ENCODE data around the gene TMEM178B. TPM values are rescaled to one million over a fixed set of nuclear protein-coding genes. Genes with fewer than 3 reads are reported as not detected.

Gene TMEM178B
- total RNA-seq, 2 experiments from 2014 or later: not detected

- no peaks in the 10 kb centered on the region for H3K36me3 ChIP-seq (ENCODE audit: insufficient read depth, low read length)
- Mint-ChIP-seq H3K27ac (no peak overlapping the region), H3K4me3 (peak overlapping the region; percentile 78), H3K36me3 (ENCODE audit: low read depth) (no peaks in the 10 kb centered on the region), H3K27me3 (peaks cover 35% of the 10 kb centered on the region), H3K4me1 (ENCODE audit: low read depth) (peaks cover 20% of the 10 kb centered on the region), H3K9me3 (no peaks in the 10 kb centered on the region)
- peak in 4 of 14 experiments; percentile 2 to 12 (median 4) for DNase-seq
- ChIA-PET CTCF (no interaction called here), POLR2A (no interaction called here)
- H3K4me1 ChIP-seq (ENCODE audit: insufficient read depth, low read length): peaks cover 35% of the 10 kb centered on the region
- intact Hi-C loops (cut with DNase I, micrococcal nuclease): loop anchor here in 1 of 2 experiments (5.0 kb wide), 1 partner anchor 458 kb away; no protein-coding TSS in a partner anchor
- H3K27ac ChIP-seq (ENCODE audit: low read depth in 1 of 2, low read length in 2 of 2): no peak overlapping the region
- peak; percentile 29 for ATAC-seq (ENCODE audit: poor library complexity)
- TF ChIP-seq CTCF (IDR thresholded peaks at IDR 0.05): no peak
- peaks cover 0 to 16% of the 10 kb centered on the region in 2 experiments for H3K9me3 ChIP-seq (ENCODE audit: control insufficient read depth in 1 of 2, insufficient read depth in 1 of 2, low read length in 2 of 2)
- H3K27me3 ChIP-seq (ENCODE audit: control insufficient read depth in 1 of 2, insufficient read depth in 2 of 2, low read length in 2 of 2): peaks cover 41 to 58% of the 10 kb centered on the region in 2 experiments
- H3K4me3 ChIP-seq (ENCODE audit: low read length): peak overlapping the region; percentile 50
Observed at GRCh38 chr7:141074162-141074991, 513 bp downstream of the TMEM178B start.

DNA sequence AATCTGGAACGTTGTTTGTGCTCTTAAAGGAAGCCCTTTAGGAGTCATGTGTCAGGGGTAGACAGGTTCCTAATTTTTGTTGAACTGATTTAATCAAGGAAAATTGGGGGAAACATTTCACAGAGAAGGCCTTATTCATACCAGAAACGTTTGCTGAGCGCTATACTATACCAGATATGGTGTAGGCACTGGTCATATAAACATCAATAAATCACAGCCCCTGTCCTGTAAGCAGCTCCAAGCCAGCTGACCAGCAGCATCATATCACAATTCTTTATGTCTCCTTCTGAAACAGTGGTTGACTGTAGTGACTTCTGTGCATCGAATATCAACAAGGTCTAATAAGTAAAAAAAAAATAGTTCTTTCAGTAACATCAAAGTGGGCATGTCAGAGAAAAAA lies 1.1 kb downstream of the TMEM178B start:
- H3K27me3 ChIP-seq (ENCODE audit: control insufficient read depth in 1 of 2, insufficient read depth in 2 of 2, low read length in 2 of 2): peaks cover 40 to 60% of the 10 kb centered on the region in 2 experiments
- ChIA-PET POLR2A (no interaction called here), CTCF (no interaction called here)
- H3K27ac Mint-ChIP-seq: no peak overlapping the region
- intact Hi-C loops (cut with DNase I, micrococcal nuclease): loop anchor here in 1 of 2 experiments (5.0 kb wide), 1 partner anchor 457 kb away; no protein-coding TSS in a partner anchor
- H3K27ac ChIP-seq (ENCODE audit: low read depth in 1 of 2, low read length in 2 of 2): no peak overlapping the region
- peak overlapping the region; percentile 78 for H3K4me3 Mint-ChIP-seq
- no peaks in the 10 kb centered on the region for H3K36me3 ChIP-seq (ENCODE audit: insufficient read depth, low read length)
- H3K9me3 ChIP-seq (ENCODE audit: control insufficient read depth in 1 of 2, insufficient read depth in 1 of 2, low read length in 2 of 2): peaks cover 0 to 16% of the 10 kb centered on the region in 2 experiments
- peaks cover 20% of the 10 kb centered on the region for H3K4me1 Mint-ChIP-seq (ENCODE audit: low read depth)
- no peak overlapping the region for H3K4me3 ChIP-seq (ENCODE audit: low read length)
- DNase-seq (no peak), ATAC-seq (ENCODE audit: poor library complexity) (no peak)
- H3K36me3 Mint-ChIP-seq (ENCODE audit: low read depth): no peaks in the 10 kb centered on the region
- TF ChIP-seq CTCF (IDR thresholded peaks at IDR 0.05): no peak
- H3K27me3 Mint-ChIP-seq: peaks cover 31% of the 10 kb centered on the region
- no peaks in the 10 kb centered on the region for H3K9me3 Mint-ChIP-seq
- peaks cover 35% of the 10 kb centered on the region for H3K4me1 ChIP-seq (ENCODE audit: insufficient read depth, low read length)

- H3K4me1 Mint-ChIP-seq (ENCODE audit: low read depth): peaks cover 14% of the 10 kb centered on the region
- intact Hi-C loops (cut with DNase I, micrococcal nuclease): no loop called here
- ATAC-seq (ENCODE audit: poor library complexity) (no peak), DNase-seq (no peak)
- no peak overlapping the region for H3K4me3 Mint-ChIP-seq
- CTCF ChIA-PET: no interaction called here
- no peak for TF ChIP-seq CTCF (IDR thresholded peaks at IDR 0.05)
- H3K27me3 Mint-ChIP-seq: peaks cover 19% of the 10 kb centered on the region
- peaks cover 37 to 57% of the 10 kb centered on the region in 2 experiments for H3K27me3 ChIP-seq (ENCODE audit: control insufficient read depth in 1 of 2, insufficient read depth in 2 of 2, low read length in 2 of 2)
- no peaks in the 10 kb centered on the region for H3K36me3 Mint-ChIP-seq (ENCODE audit: low read depth)
- H3K27ac Mint-ChIP-seq: no peak overlapping the region
- H3K4me3 ChIP-seq (ENCODE audit: low read length): no peak overlapping the region
- no peaks in the 10 kb centered on the region for H3K9me3 Mint-ChIP-seq
- H3K4me1 ChIP-seq (ENCODE audit: insufficient read depth, low read length): peaks cover 30% of the 10 kb centered on the region
- H3K27ac ChIP-seq (ENCODE audit: low read depth in 1 of 2, low read length in 2 of 2): no peak overlapping the region
- POLR2A ChIA-PET: no interaction called here
- H3K9me3 ChIP-seq (ENCODE audit: control insufficient read depth in 1 of 2, insufficient read depth in 1 of 2, low read length in 2 of 2): peaks cover 0 to 11% of the 10 kb centered on the region in 2 experiments
- no peaks in the 10 kb centered on the region for H3K36me3 ChIP-seq (ENCODE audit: insufficient read depth, low read length)
Observed at GRCh38 chr7:141076377-141076776, 2.5 kb downstream of the TMEM178B start.

All from CD4-positive, alpha-beta T cell (primary cell).